Endometrium (tissue), 2 donors: ENCODE data around the gene LRRC27.

Experiments used
- FAIRE-seq: peaks from 2 replicates; lab custom pipeline; 2012; peaks lifted over from hg19 to GRCh38; lab: Jason Lieb, UNC
- donor health status: control.
- donor health status: control.

The LRRC27 gene

GRCh38 chr10:132391676-132392020 lies 59.7 kb downstream of the LRRC27 start:
- FAIRE-seq, result no peak

GRCh38 chr10:132392184-132392800 lies 60.3 kb downstream of the LRRC27 start:
- FAIRE-seq, result no peak

GRCh38 chr10:132392811-132393694 lies 61.1 kb downstream of the LRRC27 start:
- no peak for FAIRE-seq

- FAIRE-seq, result no peak
Measured at GRCh38 chr10:132393695-132394181, 61.7 kb downstream of the LRRC27 start.

DNA sequence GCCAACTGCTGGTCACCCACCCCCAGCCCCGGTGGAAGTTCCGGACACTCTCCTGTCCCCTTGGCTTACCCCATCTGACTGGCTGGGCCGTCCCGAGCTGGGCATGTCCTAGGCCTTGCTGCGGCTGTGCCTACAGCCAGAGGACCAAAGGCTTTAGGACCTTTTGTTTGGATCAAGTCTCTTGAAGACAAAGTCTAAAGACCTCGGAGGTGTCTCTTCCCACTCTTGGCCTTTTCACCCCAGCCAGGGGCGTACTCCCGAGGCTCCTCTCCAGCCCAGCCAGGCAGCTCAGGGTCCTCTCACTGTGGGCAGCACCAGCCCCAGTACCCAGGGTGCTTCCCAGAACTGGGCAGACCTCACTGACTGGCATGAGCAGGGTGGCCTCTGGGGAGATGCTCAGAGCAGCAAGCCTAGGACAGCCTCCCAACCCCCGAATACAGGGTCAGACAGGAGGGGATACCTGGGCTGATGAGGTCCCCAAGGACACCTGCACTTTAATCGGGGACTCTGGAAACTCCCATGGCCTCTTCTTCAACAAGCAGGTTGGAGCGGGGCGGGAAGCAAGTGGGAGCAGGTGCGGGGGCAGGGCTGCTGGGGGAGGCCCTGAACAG lies 62.3 kb downstream of the LRRC27 start:
- no peak for FAIRE-seq

DNA sequence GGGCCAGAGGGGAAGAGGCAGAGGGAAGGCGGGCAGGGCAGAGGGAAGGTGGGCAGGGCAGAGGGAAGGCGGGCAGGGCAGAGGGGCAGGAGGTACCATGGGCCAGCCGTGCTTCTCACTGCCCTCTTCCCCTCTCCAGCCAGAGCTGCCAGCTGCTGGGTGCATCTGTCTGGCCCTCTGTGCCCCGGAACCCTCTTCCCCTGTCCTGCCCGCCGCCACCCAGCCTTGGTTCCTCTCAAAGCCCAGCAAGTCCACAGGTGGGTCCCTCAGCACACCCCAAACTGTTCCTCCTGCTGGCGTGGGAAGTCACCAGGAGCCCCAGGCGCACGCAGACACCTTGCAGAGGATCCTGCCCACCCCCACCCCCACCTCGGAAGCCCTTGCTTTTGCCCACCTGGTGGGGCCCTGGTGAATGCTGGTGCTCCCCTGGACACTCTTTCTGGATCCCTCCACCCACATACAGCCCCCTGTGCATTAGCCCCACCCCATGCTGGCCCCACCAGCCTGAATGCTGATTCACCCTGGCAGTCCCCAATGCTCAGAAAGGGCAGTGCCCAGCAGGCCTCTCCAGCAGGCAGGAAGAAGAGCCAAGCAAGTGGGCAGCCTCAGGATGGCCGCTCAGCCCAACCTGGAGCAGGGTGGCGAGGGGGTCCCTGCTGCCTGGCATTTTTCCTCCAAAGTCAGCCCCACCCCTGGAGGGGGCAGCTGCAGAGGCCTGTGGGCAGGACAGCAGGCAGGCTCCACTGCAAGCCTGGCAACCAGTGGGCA lies 63.1 kb downstream of the LRRC27 start:
- no peak for FAIRE-seq

DNA sequence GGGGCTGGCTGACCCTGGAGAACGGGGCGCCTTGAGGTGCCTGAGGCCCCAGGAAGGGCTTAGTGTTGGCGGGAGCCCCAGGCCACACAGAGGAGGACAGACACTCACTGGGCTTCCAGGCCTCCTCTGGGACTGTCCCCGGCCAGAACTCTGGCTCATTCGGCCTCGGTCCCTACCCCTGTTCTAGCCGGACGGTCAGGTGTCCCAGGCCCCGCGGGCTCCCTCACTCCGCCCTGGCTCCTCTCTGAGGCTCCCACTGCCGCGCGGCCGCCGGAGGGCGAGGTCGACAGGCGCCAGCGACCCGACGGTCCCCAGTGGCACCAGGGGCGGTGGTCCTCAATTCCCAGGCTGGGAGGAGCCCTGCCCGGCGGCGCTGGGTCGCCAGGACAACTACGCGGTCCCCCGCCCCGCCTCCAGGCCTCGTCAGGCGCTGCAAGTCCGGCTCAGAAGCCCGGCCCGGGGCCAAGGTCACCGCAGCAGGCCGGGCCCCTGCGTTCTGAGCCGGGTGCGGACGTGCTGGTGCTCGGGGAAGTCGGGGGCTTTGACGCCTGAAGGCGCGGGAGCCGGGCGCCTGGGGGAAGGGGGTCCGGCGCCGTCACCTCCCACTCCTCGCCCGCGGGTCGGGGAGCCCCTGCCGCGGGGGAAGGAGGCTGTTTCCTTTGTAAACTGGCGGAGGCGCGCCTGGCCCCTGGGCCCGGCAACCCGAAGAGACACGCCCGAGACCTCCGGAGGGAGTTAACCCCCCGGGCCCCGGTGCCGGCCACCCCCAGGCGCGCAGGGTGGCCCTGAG lies 63.9 kb downstream of the LRRC27 start:
- FAIRE-seq, result no peak

DNA sequence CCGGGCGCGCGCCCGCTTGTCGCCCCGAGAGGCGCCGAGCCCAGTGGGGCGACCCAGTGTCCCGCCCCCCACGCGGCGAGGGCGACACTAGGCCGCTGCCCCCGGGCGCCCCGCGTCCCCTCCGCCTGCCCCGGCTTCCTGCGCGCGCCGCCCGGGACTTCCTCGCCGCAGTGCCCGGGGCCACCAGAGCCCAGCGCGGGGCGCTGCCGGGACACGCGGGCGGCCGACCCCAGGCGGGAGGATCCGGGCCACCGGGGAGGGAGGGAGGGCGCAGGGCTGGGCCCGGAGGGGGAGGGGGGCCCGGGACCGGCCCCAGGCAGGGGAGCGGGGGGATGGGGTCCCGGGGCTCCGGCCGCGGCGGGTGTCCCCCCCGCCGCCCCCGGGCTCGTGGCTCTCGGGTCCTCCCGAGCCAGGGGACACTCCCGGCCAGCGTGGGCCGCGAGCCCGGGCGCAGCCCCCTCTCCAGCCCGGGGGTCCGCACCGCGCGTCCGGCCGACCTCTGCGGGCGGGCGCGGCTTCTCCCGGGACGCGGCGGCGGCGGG lies 64.6 kb downstream of the LRRC27 start:
- no peak for FAIRE-seq

DNA sequence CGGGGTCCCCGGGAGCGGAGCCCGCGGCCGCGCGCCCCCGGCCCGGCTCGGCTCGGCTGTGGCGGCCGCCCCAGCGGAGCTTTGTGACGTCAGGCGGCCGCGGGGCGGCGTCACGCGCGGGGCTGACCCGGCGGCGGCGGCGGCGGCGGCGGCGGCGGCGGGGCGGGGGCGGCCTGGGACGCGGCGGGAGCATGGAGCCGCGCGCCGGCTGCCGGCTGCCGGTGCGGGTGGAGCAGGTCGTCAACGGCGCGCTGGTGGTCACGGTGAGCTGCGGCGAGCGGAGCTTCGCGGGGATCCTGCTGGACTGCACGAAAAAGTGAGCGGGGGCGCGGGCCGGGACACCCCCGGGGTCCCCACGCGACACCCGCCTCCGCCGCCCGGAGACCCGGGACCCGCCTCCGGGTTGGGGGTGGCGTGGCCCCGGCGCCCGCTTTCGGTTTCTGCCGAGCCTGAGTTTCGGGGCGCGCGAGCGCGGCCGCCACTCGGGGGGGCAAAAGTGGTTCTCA lies 65.1 kb downstream of the LRRC27 start, which contains the start of gene PWWP2B:
Gene PWWP2B (plus strand): TSS at position 165 of the 506 bp plus-strand sequence. CDS start 27 bp downstream, at position 192.
- no peak for FAIRE-seq

DNA sequence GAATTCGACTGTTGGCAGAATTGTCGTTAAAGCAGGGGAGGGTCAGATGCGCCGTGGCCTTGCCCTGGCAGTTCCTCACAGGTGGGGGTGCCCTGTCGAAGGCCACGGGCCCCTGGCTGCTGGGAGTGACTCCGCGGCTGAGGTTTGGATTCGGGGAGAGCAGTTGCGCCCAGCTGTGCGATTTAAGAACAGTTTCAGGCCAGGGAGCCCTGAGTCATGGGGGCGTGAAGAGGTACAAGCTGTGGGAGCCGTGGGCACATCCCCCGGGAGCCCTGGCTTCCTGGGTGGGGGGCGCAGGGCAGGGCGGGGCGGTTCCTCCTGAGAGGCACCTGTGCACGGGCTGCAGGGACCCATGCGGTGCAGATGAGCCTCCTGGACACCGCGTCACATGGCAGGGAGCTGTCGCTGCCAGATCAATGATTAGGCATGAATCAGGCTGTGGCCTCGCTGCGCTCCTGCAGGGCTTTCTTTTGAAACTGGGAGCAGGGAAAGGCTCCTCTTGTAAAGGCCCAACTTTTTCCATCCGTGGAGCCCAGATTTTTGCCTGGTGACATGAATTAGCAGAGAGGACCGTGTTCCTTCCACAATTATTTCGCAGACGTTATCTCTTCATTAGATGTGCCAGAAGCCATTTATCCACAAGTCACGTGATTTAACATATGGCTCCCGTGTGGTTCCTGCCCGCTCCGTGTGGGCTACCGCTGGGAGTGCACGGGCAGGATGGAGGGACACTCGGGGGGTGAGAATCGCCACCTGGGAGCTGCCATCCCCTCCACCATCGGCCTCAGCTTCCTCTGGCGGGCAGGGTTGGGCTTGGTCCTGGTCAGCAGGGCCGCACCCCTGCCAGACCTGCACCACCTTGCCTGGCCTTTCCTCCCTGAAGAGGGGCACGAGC lies 65.9 kb downstream of the LRRC27 start:
- no peak for FAIRE-seq

- no peak for FAIRE-seq
Measured at GRCh38 chr10:132398566-132398991, 66.6 kb downstream of the LRRC27 start.

DNA sequence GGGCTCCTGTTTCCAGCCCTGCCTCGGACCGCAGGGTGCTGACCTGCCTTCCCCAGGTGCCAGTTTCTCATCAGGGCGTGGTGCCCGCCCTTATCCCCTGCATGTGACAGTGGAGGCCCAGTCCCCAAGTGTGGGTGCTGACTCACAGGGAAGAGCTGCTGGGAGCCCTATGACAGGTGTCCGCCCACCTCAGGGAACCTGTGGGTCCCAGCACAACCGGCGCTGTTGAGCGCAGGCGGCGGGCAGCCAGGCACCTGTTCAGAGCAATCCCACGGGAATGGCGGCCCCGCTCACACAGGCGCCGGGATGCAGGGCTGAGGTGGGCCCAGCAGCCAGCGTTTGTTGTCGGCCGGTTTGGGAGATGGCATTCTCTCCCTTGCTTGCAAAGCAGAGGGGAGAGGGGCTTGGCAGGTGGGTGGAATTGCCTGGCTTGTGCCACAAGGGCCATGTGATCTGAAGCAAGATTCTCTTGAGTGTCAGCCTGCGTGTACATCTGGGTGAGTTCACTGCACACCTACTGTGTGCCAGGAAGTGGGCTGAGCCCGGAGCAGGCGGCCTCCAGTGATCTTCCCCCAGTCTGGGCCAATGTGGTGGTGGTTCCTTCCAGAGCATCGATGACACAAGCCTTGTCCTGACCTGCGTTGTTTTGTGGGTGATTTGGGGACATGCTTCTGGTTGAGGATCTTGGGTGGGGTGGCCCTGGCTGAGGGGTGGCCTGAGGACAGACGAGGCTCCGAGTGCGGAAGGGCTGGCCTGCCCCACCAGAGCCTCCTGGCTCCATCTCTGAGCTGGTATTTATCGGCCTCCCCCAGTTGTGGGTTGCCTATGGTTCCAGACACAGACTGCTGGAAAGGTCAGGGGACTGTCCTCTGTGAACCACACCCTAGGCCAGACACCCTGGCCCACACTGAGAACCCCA lies 67.4 kb downstream of the LRRC27 start:
- no peak for FAIRE-seq

DNA sequence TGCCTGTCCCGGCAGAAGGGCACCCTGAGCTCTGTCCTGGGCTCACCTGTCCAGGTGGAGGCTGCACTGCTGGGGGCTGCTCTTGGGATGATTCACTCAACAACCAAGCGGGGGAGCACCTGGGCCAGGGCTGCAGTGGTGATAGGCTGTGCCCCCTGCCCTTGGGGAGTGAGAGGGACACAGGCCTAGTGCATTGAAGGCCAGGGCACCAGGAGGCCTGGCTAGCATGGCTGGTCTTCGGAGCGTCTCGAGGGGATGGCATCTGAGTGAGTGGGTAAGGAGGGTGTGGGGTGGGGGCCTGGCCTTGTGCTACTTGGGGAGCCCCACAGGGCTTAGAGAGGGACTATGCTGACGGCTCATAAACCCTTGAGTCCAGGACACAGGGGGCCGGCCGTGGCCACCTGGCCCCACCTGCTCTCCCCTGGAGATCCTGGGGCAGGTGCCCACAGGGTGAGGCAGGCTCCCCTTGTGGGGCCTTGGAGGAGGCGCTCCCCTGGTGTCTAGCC lies 68.1 kb downstream of the LRRC27 start:
- FAIRE-seq, result no peak

DNA sequence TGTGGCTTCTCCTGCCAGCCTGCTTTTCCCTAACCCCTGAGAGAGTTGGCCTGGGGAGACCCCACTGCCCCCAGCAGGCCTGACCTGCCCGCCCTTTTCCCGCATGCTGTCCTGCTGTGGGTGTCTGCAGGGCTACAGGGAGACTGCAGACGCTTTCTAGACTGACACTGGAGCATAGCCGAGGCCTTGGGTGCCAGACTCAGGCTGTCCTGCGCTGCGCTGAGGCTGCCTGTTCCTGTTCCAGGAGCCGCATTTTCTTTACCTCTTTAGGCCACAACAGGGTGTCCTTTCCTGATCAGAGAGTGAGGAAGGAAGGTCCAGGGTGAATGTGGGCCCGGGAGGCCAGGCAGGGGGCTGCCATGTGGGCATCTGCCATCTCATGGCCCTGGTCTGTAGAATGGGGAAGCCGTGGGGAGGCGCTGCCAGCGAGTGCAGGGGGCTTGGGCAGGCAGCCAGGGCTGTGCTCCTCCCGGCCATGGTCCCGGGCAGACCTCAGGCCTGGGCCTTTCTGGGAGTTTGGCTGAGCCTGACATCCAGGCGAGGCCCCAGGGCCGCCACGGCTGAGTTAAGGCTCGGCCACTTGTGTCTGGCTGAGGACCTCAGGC lies 68.7 kb downstream of the LRRC27 start:
- FAIRE-seq, result no peak

GRCh38 chr10:132401401-132402118 lies 69.6 kb downstream of the LRRC27 start:
- no peak for FAIRE-seq

DNA sequence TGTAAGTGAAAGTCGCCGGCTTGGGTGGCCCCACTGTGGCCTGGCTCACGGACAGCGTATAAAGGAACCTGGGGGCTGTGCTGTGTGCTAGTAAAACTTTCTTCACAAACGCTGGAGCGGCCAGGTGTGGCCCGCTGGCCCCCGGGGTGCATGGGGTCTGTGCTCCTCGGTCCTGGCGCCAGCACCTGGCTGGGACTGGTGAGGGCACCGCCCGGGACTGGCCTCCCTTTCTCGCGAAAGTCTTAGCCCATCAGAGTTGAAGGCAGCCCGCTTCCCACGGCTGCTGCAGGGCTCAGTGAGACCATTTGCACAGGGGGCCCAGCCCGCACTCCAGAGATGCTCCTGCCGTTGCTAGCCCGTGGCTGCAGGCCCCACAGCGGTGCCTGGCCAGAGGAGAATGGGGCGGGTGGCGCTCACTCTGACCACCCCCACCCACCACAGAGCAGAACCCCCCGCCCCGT lies 70.8 kb downstream of the LRRC27 start:
- FAIRE-seq, result no peak

- no peak for FAIRE-seq
Measured at GRCh38 chr10:132403511-132404168, 71.6 kb downstream of the LRRC27 start.
